ENCODE data around the gene FOXN3. TPM values are rescaled to one million over a fixed set of nuclear protein-coding genes. Genes with fewer than 3 reads are reported as not detected.

Gene FOXN3
- total RNA-seq, 4 donors from 2014 or later: 66.1 to 130 (median 109) TPM

DNA sequence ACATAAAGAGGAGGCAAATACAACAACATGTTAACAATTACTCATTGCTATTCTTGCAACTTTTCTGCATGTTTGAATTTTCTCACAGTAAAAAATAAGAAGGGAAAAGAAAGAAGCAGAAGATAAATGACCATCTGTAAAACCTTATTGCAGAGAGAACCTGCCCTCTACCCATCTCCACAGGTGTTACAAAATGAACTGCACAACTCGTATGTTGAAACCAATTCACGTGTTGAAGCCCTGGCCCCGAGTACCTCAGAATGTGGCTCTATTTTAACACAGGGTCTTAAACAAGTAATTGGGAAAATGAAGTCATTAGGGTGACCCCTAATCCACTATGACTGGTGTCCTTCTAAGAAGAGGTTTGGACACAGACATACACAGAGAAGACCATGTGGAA is 39.5 kb downstream of the FOXN3 start:
- H3K27ac ChIP-seq: no peak overlapping the region
- DNase-seq: no peak
- in situ Hi-C loops (cut with MboI; ENCODE audit: low pct_ligation_motif_present in 1 of 4, low pct_unique_long_range_greater_than_20kb in 1 of 4, low sequenced_read_pairs in 3 of 4): loop anchor here in 2 of 4 donors (25.0 kb wide), 2 partner anchors 340 to 535 kb away; no protein-coding TSS in a partner anchor

GRCh38 chr14:89374908-89375307 is 42.1 kb downstream of the FOXN3 start:
- Histone ChIP-seq H3K4me1 (peaks cover 0 to 29% (median 16%) of the 10 kb centered on the region in 4 donors), H3K4me3 (no peak overlapping the region), H3K36me3 (no peaks in the 10 kb centered on the region), H3K27me3 (no peaks in the 10 kb centered on the region), H3K9me3 (no peaks in the 10 kb centered on the region), H3K27ac (no peak overlapping the region)
- in situ Hi-C loops (cut with MboI; ENCODE audit: low pct_ligation_motif_present in 1 of 4, low pct_unique_long_range_greater_than_20kb in 1 of 4, low sequenced_read_pairs in 3 of 4) (loop anchor here in 2 of 4 donors (25.0 kb wide), 2 partner anchors 338 to 537 kb away; no protein-coding TSS in a partner anchor), intact Hi-C loops (cut with DNase I; ENCODE audit: low total_unique reads) (loop anchor here (5.0 kb wide), 1 partner anchor 1438 kb away; no protein-coding TSS in a partner anchor)
- 78 to 91% methylated on average over 2 to 3 of the region's 3 CpGs for WGBS, 2 donors (ENCODE audit: low coverage in 1 of 2)
- DNase-seq: no peak
- TF ChIP-seq POLR2A (IDR thresholded peaks at IDR 0.05) (no peak), EP300 (IDR thresholded peaks at IDR 0.05; ENCODE audit: low read depth) (no peak), POLR2AphosphoS5 (IDR thresholded peaks at IDR 0.05) (no peak)
- TF ChIP-seq, protein P1, sequence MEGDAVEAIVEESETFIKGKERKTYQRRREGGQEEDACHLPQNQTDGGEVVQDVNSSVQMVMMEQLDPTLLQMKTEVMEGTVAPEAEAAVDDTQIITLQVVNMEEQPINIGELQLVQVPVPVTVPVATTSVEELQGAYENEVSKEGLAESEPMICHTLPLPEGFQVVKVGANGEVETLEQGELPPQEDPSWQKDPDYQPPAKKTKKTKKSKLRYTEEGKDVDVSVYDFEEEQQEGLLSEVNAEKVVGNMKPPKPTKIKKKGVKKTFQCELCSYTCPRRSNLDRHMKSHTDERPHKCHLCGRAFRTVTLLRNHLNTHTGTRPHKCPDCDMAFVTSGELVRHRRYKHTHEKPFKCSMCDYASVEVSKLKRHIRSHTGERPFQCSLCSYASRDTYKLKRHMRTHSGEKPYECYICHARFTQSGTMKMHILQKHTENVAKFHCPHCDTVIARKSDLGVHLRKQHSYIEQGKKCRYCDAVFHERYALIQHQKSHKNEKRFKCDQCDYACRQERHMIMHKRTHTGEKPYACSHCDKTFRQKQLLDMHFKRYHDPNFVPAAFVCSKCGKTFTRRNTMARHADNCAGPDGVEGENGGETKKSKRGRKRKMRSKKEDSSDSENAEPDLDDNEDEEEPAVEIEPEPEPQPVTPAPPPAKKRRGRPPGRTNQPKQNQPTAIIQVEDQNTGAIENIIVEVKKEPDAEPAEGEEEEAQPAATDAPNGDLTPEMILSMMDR (IDR thresholded peaks at IDR 0.05): no peak

More for the DNA sequence above, 39.5 kb downstream of the FOXN3 start:
- no peak overlapping the region for H3K4me3 ChIP-seq
- peaks cover 0 to 11% (median 3%) of the 10 kb centered on the region in 4 donors for H3K4me1 ChIP-seq
- TF ChIP-seq, protein P1 (IDR thresholded peaks at IDR 0.05): no peak
- TF ChIP-seq POLR2AphosphoS5 (IDR thresholded peaks at IDR 0.05) (no peak), EP300 (IDR thresholded peaks at IDR 0.05; ENCODE audit: low read depth) (no peak), POLR2A (IDR thresholded peaks at IDR 0.05) (no peak)
- no peaks in the 10 kb centered on the region for H3K36me3 ChIP-seq
- H3K27me3 ChIP-seq: no peaks in the 10 kb centered on the region
- H3K9me3 ChIP-seq: no peaks in the 10 kb centered on the region
- intact Hi-C loops (cut with DNase I; ENCODE audit: low total_unique reads): no loop called here
- WGBS, 2 donors (ENCODE audit: low coverage in 1 of 2): 50 to 97% methylated on average over 1 to 3 of the region's 3 CpGs

GRCh38 chr14:89373185-89373584 is 43.8 kb downstream of the FOXN3 start:
- intact Hi-C loops (cut with DNase I; ENCODE audit: low total_unique reads): loop anchor here (5.0 kb wide), 1 partner anchor 1436 kb away; no protein-coding TSS in a partner anchor
- H3K9me3 ChIP-seq: no peaks in the 10 kb centered on the region
- DNase-seq: no peak
- no peak overlapping the region for H3K27ac ChIP-seq
- in situ Hi-C loops (cut with MboI; ENCODE audit: low pct_ligation_motif_present in 1 of 4, low pct_unique_long_range_greater_than_20kb in 1 of 4, low sequenced_read_pairs in 3 of 4): no loop called here
- H3K4me3 ChIP-seq: no peak overlapping the region
- WGBS, 2 donors (ENCODE audit: low coverage in 1 of 2): 91 to 100% methylated on average over 2 of the region's 2 CpGs
- H3K4me1 ChIP-seq: peaks cover 8 to 45% (median 21%) of the 10 kb centered on the region in 4 donors
- TF ChIP-seq EP300 (IDR thresholded peaks at IDR 0.05; ENCODE audit: low read depth) (no peak), POLR2AphosphoS5 (IDR thresholded peaks at IDR 0.05) (no peak), POLR2A (IDR thresholded peaks at IDR 0.05) (no peak)
- TF ChIP-seq, protein P1 (IDR thresholded peaks at IDR 0.05): no peak
- H3K27me3 ChIP-seq: no peaks in the 10 kb centered on the region
- no peaks in the 10 kb centered on the region for H3K36me3 ChIP-seq

DNA sequence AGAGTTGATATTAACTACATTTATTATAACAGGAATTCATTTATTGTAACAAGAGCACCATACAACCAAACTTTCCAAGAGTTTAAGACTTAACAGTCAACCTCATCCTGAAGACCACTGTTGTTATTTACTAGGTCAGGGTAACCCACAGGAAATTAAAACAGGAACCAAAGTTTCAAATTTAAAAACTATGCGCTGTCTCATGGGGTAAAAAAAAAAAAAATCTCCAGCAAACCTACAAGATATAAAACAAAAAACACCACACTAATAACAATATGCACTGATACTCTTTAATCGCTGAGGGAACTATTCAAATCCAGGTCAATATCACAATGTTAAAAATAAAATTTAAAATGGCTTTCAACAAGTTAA is 44.5 kb downstream of the FOXN3 start:
- Histone ChIP-seq H3K9me3 (no peaks in the 10 kb centered on the region), H3K4me1 (peaks cover 14 to 52% (median 24%) of the 10 kb centered on the region in 4 donors), H3K27ac (no peak overlapping the region), H3K4me3 (no peak overlapping the region), H3K27me3 (no peaks in the 10 kb centered on the region), H3K36me3 (no peaks in the 10 kb centered on the region)
- intact Hi-C loops (cut with DNase I; ENCODE audit: low total_unique reads) (loop anchor here (5.0 kb wide), 1 partner anchor 1435 kb away; no protein-coding TSS in a partner anchor), in situ Hi-C loops (cut with MboI; ENCODE audit: low pct_ligation_motif_present in 1 of 4, low pct_unique_long_range_greater_than_20kb in 1 of 4, low sequenced_read_pairs in 3 of 4) (no loop called here)
- TF ChIP-seq EP300 (IDR thresholded peaks at IDR 0.05; ENCODE audit: low read depth) (no peak), POLR2AphosphoS5 (IDR thresholded peaks at IDR 0.05) (no peak), POLR2A (IDR thresholded peaks at IDR 0.05) (no peak)
- TF ChIP-seq, protein P1 (IDR thresholded peaks at IDR 0.05): no peak
- DNase-seq: no peak
- 50 to 80% methylated on average over 1 to 2 of the region's 2 CpGs for WGBS, 2 donors (ENCODE audit: low coverage in 1 of 2)

All from transverse colon (tissue), 4 donors.